Endothelial cell of umbilical vein (primary cell): Measurements from ENCODE around the gene FAM222A. TPM values are rescaled to one million over a fixed set of nuclear protein-coding genes. Genes with fewer than 3 reads are reported as not detected.

Experiments
- BruUV-seq: library from RNA; stranded (reverse); fragments of 400-500 nt; replicated peaks from 2 replicates; lab custom pipeline; 2021; lab: Mats Ljungman, UMichigan
- CTCF ChIA-PET: fragments of 300-600, 350-600 bp; sonication (Branson Sonifier 250); formaldehyde crosslinking; loops from one replicate; lab custom pipeline; 2021; ENCODE audit warnings: antibody characterized with exemption, inconsistent platforms; lab: Charles Lee
- POLR2A ChIA-PET: fragments of 300-600, 350-600 bp; sonication (Branson Sonifier 250); formaldehyde crosslinking; loops from one replicate; lab custom pipeline; 2021; ENCODE audit warnings: antibody characterized with exemption, inconsistent platforms; lab: Charles Lee
- DNase-seq: peaks from one replicate; pipeline ENCODE4 v3.0.0-alpha.2; 2011; ENCODE audit warnings: low read depth, low spot score
- FAIRE-seq: peaks from 2 replicates; lab custom pipeline; 2011; peaks lifted over from hg19 to GRCh38; lab: Jason Lieb, UNC
- H2AFZ ChIP-seq: 2 replicates; pipeline ENCODE4 v1.6.0; 2012; ENCODE audit warnings: low read depth, low read length, control low read depth, inconsistent platforms
- H3K27ac ChIP-seq: 2 replicates; pipeline ENCODE4 v1.5.1; 2011; ENCODE audit warnings: low read depth, mild to moderate bottlenecking, control low read depth, low read length, moderate library complexity; ENCODE audit not compliant: insufficient read depth
- H3K27me3 ChIP-seq, 2 experiments: 2 replicates each; pipeline versions ENCODE4 v1.6.0 to v1.6.1; 2011; ENCODE audit warnings: low read length in 2 of 2, mixed read lengths in 1 of 2; ENCODE audit not compliant: control insufficient read depth in 2 of 2, insufficient read depth in 2 of 2
- H3K36me3 ChIP-seq, 2 experiments: 2 replicates in 1 of 2; 3 replicates in 1 of 2; pipeline ENCODE4 v1.5.1; 2011; ENCODE audit warnings: low read length in 2 of 2, mild to moderate bottlenecking in 1 of 2, moderate library complexity in 1 of 2; ENCODE audit not compliant: control insufficient read depth in 2 of 2, insufficient read depth in 2 of 2; ENCODE audit errors: extremely low read depth in 1 of 2
- H3K4me1 ChIP-seq: 3 replicates; pipeline ENCODE4 v1.5.1; 2011; ENCODE audit warnings: mild to moderate bottlenecking, low read length; ENCODE audit not compliant: control insufficient read depth, insufficient read depth; ENCODE audit errors: extremely low read depth
- H3K4me2 ChIP-seq: 2 replicates; pipeline ENCODE4 v1.6.1; 2011; ENCODE audit warnings: low read length, control low read depth, mixed read lengths; ENCODE audit not compliant: insufficient read depth
- H3K4me3 ChIP-seq, 3 experiments: fragments of 200-600 bp in 1 of 3; sonication (generic), shearing (Covaris generic) in 1 of 3; replicated peaks in 1 of 3; 2 replicates each; pipeline ENCODE4 v1.5.1; 2011 to 2016; ENCODE audit warnings: control low read depth in 3 of 3, low read length in 3 of 3, mild to moderate bottlenecking in 2 of 3, inconsistent platforms in 1 of 3, low read depth in 1 of 3, moderate library complexity in 1 of 3; ENCODE audit not compliant: insufficient read depth in 1 of 3
- H3K79me2 ChIP-seq: 2 replicates; pipeline ENCODE4 v1.6.0; 2012; ENCODE audit warnings: low read length, inconsistent platforms; ENCODE audit not compliant: control insufficient read depth, insufficient read depth
- H3K9ac ChIP-seq: replicated peaks from 2 replicates; pipeline ENCODE3; 2011; ENCODE audit warnings: low read length, control low read depth; ENCODE audit not compliant: insufficient read depth; ENCODE audit errors: extremely low read depth
- H3K9me1 ChIP-seq: replicated peaks from 3 replicates; pipeline ENCODE4 v1.6.0; 2011; ENCODE audit warnings: mild to moderate bottlenecking, low read length; ENCODE audit not compliant: control insufficient read depth, insufficient read depth; ENCODE audit errors: extremely low read depth
- H3K9me3 ChIP-seq: replicated peaks from 2 replicates; pipeline ENCODE4 v1.5.1; 2012; ENCODE audit warnings: low read length, inconsistent platforms; ENCODE audit not compliant: control insufficient read depth, insufficient read depth
- H4K20me1 ChIP-seq: replicated peaks from 2 replicates; pipeline ENCODE3; 2011; ENCODE audit warnings: mild to moderate bottlenecking, low read length; ENCODE audit not compliant: control insufficient read depth, insufficient read depth; ENCODE audit errors: extremely low read depth
- CTCF ChIP-seq, 2 donors: IDR thresholded peaks; 1 replicate in 1 of 2; 2 replicates in 1 of 2; pipeline ENCODE4 v1.5.1; 2011; ENCODE audit warnings: low read length in 2 of 2, mild to moderate bottlenecking in 2 of 2, moderate library complexity in 2 of 2, control low read depth in 1 of 2, inconsistent platforms in 1 of 2, low read depth in 1 of 2; ENCODE audit not compliant: insufficient read depth in 1 of 2; ENCODE audit errors: extremely low read depth in 1 of 2
- EZH2 ChIP-seq: IDR thresholded peaks from 2 replicates; pipeline ENCODE4 v1.6.1; 2012; ENCODE audit warnings: borderline replicate concordance, low read depth, mild to moderate bottlenecking, moderate library complexity, low read length, inconsistent platforms; ENCODE audit not compliant: severe bottlenecking
- FOS ChIP-seq: IDR thresholded peaks from 2 replicates; pipeline ENCODE4 v1.6.1; 2011; ENCODE audit warnings: mild to moderate bottlenecking, low read length, moderate library complexity, borderline replicate concordance; ENCODE audit not compliant: insufficient read depth
- GATA2 ChIP-seq: IDR thresholded peaks from 2 replicates; pipeline ENCODE4 v1.7.0; 2011; ENCODE audit warnings: low read depth, mild to moderate bottlenecking, moderate library complexity, mixed read lengths, low read length; ENCODE audit not compliant: insufficient read length, insufficient read depth
- JUN ChIP-seq: IDR thresholded peaks from 2 replicates; pipeline ENCODE4 v1.6.1; 2011; ENCODE audit warnings: borderline replicate concordance, low read depth; ENCODE audit not compliant: insufficient read length, insufficient read depth
- MAX ChIP-seq: IDR thresholded peaks from 2 replicates; pipeline ENCODE4 v1.6.1; 2011; ENCODE audit not compliant: insufficient read depth, insufficient read length
- MYC ChIP-seq: IDR thresholded peaks from one replicate; pipeline ENCODE4 v1.6.1; 2011; ENCODE audit warnings: mild to moderate bottlenecking, low read depth, low read length
- POLR2A ChIP-seq: IDR thresholded peaks from 2 replicates; pipeline ENCODE4 v1.6.1; 2012; ENCODE audit warnings: low read depth, mild to moderate bottlenecking, control low read depth, low read length
- POLR2AphosphoS5 ChIP-seq: IDR thresholded peaks from 2 replicates; pipeline ENCODE4 v1.6.1; 2012; ENCODE audit warnings: low read depth, mild to moderate bottlenecking, control low read depth, low read length, moderate library complexity; ENCODE audit not compliant: insufficient read depth
- dilution Hi-C: fragments of 300-500 bp; cut with MboI; formaldehyde crosslinking; loops from one replicate; pipeline ENCODE4 v1.15.0; 2019; ENCODE audit warnings: low sequenced_read_pairs; ENCODE audit not compliant: extremely low pct_ligation_motif_present
- intact Hi-C: fragments of 100-400 bp; cut with micrococcal nuclease; formaldehyde crosslinking; loops from one replicate; pipeline ENCODE4 v1.10.0; 2022
- polyA plus RNA-seq, 4 experiments: library from polyadenylated mRNA; depleted of rRNA in 3 of 4; stranded (reverse) in 3 of 4; unstranded in 1 of 4; fragments of >200 nt; gene quantifications; 2 replicates each; pipeline versions ENCODE4 v1.2.1 to v1.2.3, GENCODE V29; 2011 to 2012; ENCODE audit warnings: missing spikeins in 1 of 4
- total RNA-seq: library from RNA; stranded (reverse); gene quantifications from 2 replicates; pipeline ENCODE4 v1.2.3, GENCODE V29; 2021

The FAM222A gene
- total and polyA plus RNA-seq, 2 donors (not counting 3 experiments of a cell fraction or from before 2014, with no cell fraction given) = 0.62 to 1.7 TPM

GRCh38 chr12:109716092-109716479 lies 2.5 kb downstream of the FAM222A start:
- H3K27me3 ChIP-seq = peaks cover 27 to 35% of the 10 kb centered on the region in 2 experiments
- dilution Hi-C loops = no loop called here
- POLR2A ChIA-PET = no interaction called here

More at GRCh38 chr12:109716092-109716479, 2.5 kb downstream of the FAM222A start:
- Histone ChIP-seq H3K9me1 (no peaks in the 10 kb centered on the region), H3K27ac (no peak overlapping the region), H3K4me2 (no peak overlapping the region), H3K36me3 (no peaks in the 10 kb centered on the region), H3K9ac (no peak overlapping the region), H3K4me1 (no peaks in the 10 kb centered on the region), H3K4me3 (no peak overlapping the region), H3K79me2 (no peaks in the 10 kb centered on the region), H2AFZ (no peak overlapping the region), H3K9me3 (no peaks in the 10 kb centered on the region), H4K20me1 (no peaks in the 10 kb centered on the region)
- DNase-seq (no peak), FAIRE-seq (no peak)
- no TSS peak for BruUV-seq
- intact Hi-C loops = loop anchor here (5.0 to 10.0 kb wide), 2 partner anchors 61 to 141 kb away; partner anchors contain the start of genes MMAB and MVK
- TF ChIP-seq MYC = no peak
- no peak for TF ChIP-seq POLR2AphosphoS5
- no peak for TF ChIP-seq JUN
- no peak for TF ChIP-seq FOS
- TF ChIP-seq GATA2 = no peak
- no peak for TF ChIP-seq CTCF (IDR thresholded peaks at IDR 0.05; ENCODE audit: extremely low read depth in 1 of 2, insufficient read depth in 1 of 2, low read depth in 1 of 2, low read length in 2 of 2)
- no peak for TF ChIP-seq POLR2A
- no peak for TF ChIP-seq MAX
- TF ChIP-seq EZH2 = no peak
- CTCF ChIA-PET = interaction anchor here (1.1 kb wide), 1 partner anchor 9 kb away, joined by 3 read pairs; no protein-coding TSS in a partner anchor
